GM19467 (cell line): ENCODE results near the gene BIK.
"Not testable (repeated sequence)": the region's sequence is repeated elsewhere in the genome, so short reads cannot be mapped to it uniquely, and the experiment has no call there.

Experiments
- ATAC-seq: cut with Tn5 transposase; IDR thresholded peaks from one replicate; pipeline ENCODE4 v1.9.1; 2021; ENCODE audit warnings: mild to moderate bottlenecking, moderate library complexity; ENCODE audit not compliant: unreplicated experiment

The BIK gene

GRCh38 chr22:43134553-43134952 lies 24.0 kb downstream of the BIK start:
- ATAC-seq = no peak

GRCh38 chr22:43135565-43135964 lies 25.0 kb downstream of the BIK start:
- ATAC-seq = no peak

GRCh38 chr22:43136255-43136654 lies 25.7 kb downstream of the BIK start:
- ATAC-seq = no peak

GRCh38 chr22:43136801-43137200 lies 26.3 kb downstream of the BIK start:
- no peak for ATAC-seq

GRCh38 chr22:43142880-43143562 lies 32.5 kb downstream of the BIK start, which contains the start of gene MCAT:
MCAT (minus strand) TSS chr22:43143398; CDS start chr22:43143348, 50 bp downstream.
- ATAC-seq = peak; percentile 73

- ATAC-seq = no peak
These were observed 34.4 kb downstream of the BIK start for GRCh38 chr22:43144949-43145348.

GRCh38 chr22:43145371-43145770 lies 34.8 kb downstream of the BIK start:
- ATAC-seq = not testable (repeated sequence)

GRCh38 chr22:43146332-43146731 lies 35.8 kb downstream of the BIK start:
- ATAC-seq = not testable (repeated sequence)

- no peak for ATAC-seq
These were observed 37.3 kb downstream of the BIK start for GRCh38 chr22:43147821-43148220.

GRCh38 chr22:43148581-43148980 lies 38.0 kb downstream of the BIK start:
- ATAC-seq = no peak

GRCh38 chr22:43150731-43151206 lies 40.2 kb downstream of the BIK start:
- no peak for ATAC-seq

GRCh38 chr22:43151251-43152002 lies 40.9 kb downstream of the BIK start, which contains the start of gene TSPO:
TSPO (plus strand) TSS chr22:43151559; CDS start chr22:43159239, 7,680 bp downstream.
- no peak for ATAC-seq

GRCh38 chr22:43152003-43152356 lies 41.4 kb downstream of the BIK start:
- no peak for ATAC-seq

GRCh38 chr22:43152357-43153071 lies 42.0 kb downstream of the BIK start:
- ATAC-seq = no peak

GRCh38 chr22:43153899-43154298 lies 43.3 kb downstream of the BIK start:
- no peak for ATAC-seq

- no peak for ATAC-seq
These were observed 44.5 kb downstream of the BIK start for GRCh38 chr22:43154887-43155536.

- no peak for ATAC-seq
These were observed 45.2 kb downstream of the BIK start for GRCh38 chr22:43155789-43156188.

GRCh38 chr22:43156413-43156812 lies 45.9 kb downstream of the BIK start:
- ATAC-seq = no peak

GRCh38 chr22:43157874-43158546 lies 47.5 kb downstream of the BIK start:
- ATAC-seq = no peak

- ATAC-seq = no peak
These were observed 48.4 kb downstream of the BIK start for GRCh38 chr22:43158778-43159483.
